Effector CD8-positive, alpha-beta T cell (primary cell): ENCODE measurements around the gene CCDC112.
A peak's percentile ranks its signal among the peaks of the same experiment; 100 is the strongest.
"Not testable (repeated sequence)": the region's sequence is repeated elsewhere in the genome, so short reads cannot be mapped to it uniquely, and the experiment has no call there.

Experiments used
- DNase-seq: peaks from one replicate; lab custom pipeline; 2025; lab: John Stamatoyannopoulos, UW
- total RNA-seq, 4 experiments: gene quantifications; one replicate each; lab custom pipeline; 2026; lab: John Stamatoyannopoulos, UW

CCDC112 gene, protein sequence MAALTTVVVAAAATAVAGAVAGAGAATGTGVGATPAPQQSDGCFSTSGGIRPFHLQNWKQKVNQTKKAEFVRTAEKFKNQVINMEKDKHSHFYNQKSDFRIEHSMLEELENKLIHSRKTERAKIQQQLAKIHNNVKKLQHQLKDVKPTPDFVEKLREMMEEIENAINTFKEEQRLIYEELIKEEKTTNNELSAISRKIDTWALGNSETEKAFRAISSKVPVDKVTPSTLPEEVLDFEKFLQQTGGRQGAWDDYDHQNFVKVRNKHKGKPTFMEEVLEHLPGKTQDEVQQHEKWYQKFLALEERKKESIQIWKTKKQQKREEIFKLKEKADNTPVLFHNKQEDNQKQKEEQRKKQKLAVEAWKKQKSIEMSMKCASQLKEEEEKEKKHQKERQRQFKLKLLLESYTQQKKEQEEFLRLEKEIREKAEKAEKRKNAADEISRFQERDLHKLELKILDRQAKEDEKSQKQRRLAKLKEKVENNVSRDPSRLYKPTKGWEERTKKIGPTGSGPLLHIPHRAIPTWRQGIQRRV
- 3.4 to 9.6 (median 4.5) reads per million in 4 experiments for total RNA-seq

- peak; percentile 74 for DNase-seq
Measured at GRCh38 chr5:115296124-115297022, at the start of gene CCDC112. Gene CCDC112 (minus strand): TSS chr5:115296654. CDS start chr5:115296543, 111 bp downstream.

DNA sequence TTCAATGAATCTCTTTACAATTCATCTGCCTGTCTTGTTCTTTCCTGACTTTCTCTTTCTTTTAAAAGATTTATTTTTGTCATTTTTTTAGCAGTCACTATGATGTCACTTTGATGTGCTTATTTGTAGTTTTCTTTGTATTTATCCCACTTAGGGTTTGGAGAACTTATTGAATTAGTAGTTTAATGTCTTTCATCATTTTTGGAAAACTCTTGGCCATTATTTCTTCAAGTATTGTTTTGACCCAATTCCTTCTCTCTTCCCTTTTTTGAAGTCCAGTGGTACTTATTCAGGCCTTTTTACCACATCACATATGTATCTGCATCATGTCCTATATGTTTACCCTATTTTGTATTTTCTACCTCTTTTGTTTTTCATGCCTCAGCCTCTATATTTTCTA is 48.9 kb upstream of the CCDC112 start:
- DNase-seq: no peak

DNA sequence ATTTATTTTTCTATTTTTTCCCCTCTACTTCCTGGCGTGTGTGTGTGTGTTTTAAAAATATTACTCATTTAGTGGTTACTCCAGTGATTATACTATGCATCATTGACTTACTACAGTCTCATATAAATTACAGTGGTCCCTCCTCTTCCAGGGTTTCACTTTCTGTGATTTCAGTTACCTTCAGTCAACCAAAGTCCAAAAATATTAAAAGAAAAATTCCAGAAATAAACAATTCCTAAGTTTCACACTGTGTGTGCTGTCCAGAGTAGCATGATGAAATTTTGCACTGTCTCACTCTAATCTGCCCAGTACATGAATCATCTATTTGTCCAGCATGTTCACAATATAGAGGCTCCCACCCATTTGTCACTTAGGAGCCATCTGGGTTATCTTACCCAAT is 47.4 kb upstream of the CCDC112 start:
- no peak for DNase-seq

DNA sequence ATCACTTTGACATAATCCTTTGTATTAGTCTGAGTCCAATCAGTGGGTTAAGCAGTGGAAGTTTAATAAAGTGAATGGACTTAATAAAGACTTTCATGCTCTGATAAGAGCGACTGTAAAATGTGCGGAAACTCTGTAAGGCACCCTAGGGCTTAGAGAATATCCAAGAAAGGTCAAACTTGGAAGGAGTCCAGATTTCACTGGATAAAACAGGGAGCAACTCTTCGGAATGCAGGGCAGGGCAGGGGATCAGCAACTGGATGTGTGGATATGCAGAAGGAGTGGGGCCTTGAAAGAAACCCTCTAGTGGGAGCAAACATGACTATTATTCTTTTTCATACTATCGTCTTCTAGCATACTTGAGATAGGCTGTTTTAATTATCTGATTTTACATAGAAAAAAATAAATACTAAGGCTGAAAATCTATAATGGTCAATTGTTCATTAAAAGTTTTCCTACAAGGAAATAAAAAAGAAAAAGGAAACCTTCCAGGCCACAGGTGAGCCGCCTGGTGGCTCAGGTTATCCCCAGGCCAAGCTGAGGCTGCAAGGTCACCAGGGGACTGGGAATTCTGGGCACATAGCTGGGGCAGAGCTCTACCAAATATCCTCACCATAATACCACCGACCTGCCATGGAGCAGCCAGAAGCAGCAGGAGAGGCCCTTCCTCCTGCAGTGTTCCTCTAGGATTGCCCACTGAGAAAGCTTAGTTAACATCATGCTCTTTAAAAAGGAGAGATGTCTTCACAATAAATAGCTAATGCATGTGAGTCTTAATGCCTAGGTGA is 46.3 kb upstream of the CCDC112 start:
- no peak for DNase-seq

DNA sequence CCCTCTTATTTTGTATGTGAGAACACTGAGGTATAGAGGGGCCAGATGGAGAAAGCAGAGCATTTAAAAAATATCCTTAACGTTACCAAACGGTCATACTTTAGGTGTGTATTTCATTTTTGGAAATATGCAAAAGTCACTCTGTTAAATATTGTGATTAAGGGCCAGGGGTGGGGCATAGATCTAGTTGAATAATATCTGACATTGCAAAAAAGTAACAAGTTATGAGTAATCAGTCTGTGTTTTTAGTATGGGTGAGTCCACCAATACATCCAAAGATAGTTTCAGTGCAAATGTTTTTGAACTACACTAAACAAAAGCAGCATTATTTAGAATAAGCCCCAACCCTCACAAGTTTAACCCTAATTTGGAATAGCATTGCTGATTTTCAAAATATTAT is 45.3 kb upstream of the CCDC112 start:
- no peak for DNase-seq

GRCh38 chr5:115338851-115339250 is 42.4 kb upstream of the CCDC112 start:
- DNase-seq: no peak

DNA sequence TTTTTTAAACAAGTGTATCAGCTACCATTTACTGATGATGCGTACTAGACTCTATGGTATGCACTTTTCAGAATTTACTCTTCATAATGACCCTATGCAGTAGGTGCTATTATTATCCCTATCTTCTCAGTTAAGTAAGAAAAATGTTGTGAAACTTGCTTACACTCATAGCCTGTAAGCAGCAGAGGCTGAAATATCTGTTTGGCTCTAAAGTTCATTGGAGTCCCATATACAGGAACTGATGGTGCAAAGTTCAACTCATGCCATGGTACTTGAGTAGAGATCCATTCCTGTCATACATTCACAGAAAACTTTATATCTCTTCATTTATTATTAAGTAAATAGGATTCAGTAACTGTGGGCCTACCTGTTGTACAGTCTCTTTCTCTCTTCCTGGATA is 41.4 kb upstream of the CCDC112 start:
- DNase-seq: no peak

DNA sequence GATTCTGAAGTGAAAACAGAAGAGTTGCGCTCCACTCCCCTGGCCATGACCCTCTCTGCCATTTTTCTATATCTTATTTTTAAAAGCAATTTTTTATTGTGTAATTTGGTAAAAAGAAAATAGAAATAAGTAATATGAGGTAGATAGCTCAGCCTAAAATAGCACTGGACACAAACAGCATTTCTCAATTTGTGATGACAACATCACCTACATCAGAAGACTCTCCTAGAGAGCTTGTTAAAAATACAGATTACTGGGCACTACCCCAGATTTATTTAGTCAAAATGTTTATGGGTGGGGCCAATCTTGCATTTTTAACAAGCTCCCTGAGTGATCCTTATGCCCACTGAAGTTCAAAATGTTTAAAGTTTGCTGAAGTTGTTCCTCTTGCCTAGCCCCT is 40.5 kb upstream of the CCDC112 start:
- no peak for DNase-seq

GRCh38 chr5:115336201-115336720 is 39.8 kb upstream of the CCDC112 start:
- DNase-seq: no peak

GRCh38 chr5:115335301-115335700 is 38.8 kb upstream of the CCDC112 start:
- DNase-seq: no peak

DNA sequence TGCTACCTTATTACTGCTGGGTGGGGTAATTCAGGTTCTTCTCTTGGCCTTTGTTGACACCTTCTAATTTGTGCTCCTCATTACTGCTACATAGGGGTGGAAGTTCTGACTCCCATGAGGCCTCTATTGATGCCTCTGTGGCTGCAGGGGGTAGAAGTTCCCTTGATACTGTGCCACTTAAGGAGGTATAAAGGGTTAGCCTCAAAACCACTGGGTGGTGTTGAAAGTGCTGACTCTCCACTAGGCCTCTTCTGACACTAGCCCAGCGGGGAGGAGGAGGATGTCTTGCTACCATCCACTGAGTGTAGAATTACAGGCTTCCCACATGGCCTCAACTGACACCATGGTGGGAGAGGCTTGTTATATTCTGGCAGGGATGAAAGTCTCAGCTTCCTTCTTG is 36.7 kb upstream of the CCDC112 start:
- no peak for DNase-seq

- no peak for DNase-seq
Measured at GRCh38 chr5:115330830-115331229, 34.4 kb upstream of the CCDC112 start.

DNA sequence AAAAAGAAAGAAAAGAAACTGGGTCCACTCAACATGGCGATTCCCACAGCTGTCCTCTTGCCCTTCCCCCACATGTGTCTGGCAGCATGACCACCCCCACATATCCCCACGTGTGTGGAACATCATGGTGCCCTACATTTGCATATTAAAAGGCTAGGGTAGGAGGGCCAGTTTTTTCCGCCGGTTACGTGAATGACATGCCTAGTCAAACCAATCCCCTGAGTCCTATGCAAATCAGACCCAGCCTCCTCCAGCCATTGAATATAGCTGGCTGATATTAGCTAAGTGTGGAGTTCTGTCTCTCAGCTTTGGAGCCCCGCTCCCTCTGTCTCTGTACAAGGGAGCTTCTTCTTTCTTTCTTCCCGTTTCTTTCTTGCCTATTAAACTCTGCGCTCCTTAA is 33.0 kb upstream of the CCDC112 start:
- no peak for DNase-seq

- DNase-seq: not testable (repeated sequence)
Measured at GRCh38 chr5:115328617-115329274, 32.3 kb upstream of the CCDC112 start.

DNA sequence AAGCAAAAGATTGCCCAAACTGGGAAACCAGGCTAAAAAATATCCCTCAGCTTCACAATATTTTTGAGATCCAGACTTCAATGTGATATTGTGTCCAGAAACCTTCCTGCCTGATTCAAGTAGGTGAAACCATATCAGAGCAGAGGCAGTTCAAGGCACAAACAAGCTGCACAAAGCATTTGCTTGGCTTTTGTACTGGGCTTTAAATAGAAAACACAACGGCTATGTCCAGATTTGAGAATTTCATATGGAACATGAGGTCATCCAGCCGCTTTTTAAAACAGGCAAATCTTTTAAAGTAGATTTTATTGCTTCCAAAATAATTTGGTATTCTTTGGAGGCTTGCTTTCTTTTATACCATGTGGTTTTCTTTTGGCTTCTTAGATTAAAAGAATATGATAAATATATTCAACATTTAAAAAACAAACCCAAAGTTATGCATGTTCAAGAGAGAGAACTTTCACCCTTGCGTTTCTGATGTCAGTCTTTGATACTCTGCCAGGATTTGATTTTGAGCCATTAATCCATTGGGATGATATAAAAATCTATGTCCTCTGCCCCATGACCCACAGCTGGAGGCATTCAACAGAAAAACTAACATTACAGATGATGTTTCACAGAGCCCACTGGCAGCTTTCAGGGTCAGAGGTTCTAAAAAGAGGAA is 29.0 kb upstream of the CCDC112 start:
- no peak for DNase-seq

DNA sequence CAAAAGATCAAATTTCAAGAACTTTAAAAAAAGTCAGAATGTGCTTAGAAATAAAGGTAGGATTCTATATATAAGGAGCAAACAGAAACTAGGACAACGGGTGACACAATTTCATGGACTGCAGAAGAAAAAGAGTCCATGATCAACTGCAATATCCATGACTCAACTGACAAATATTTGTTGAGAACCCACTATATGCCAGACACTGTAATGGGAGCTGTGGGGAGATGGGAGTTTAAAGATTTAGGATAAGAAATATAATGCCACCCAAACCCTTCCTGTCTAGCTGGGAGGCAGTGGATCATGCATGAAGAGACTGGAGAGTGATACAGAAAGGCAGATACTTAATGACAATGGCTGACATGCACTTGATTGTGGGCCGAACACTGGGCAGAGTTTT is 27.6 kb upstream of the CCDC112 start:
- no peak for DNase-seq

DNA sequence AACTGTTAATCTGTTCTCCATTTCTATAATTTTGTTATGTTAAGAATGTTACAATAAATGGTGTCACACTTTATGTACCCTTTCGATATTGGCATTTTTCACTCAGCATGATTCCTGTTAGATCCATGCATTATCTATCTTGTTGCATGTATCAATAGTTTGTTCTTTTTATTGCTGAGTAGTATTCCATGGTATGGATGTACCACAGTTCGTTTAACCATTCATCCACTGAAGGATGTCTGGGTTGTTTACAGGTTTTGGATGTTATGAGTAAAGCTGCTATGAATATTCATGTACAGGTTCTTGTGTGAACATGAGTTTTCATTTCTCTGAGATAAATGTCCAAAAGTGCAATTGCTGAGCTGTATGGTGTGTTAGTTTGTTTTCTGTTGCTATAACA is 26.3 kb upstream of the CCDC112 start:
- DNase-seq: no peak

- no peak for DNase-seq
Measured at GRCh38 chr5:115321309-115321708, 24.9 kb upstream of the CCDC112 start.

GRCh38 chr5:115320515-115320914 is 24.1 kb upstream of the CCDC112 start:
- DNase-seq: no peak

DNA sequence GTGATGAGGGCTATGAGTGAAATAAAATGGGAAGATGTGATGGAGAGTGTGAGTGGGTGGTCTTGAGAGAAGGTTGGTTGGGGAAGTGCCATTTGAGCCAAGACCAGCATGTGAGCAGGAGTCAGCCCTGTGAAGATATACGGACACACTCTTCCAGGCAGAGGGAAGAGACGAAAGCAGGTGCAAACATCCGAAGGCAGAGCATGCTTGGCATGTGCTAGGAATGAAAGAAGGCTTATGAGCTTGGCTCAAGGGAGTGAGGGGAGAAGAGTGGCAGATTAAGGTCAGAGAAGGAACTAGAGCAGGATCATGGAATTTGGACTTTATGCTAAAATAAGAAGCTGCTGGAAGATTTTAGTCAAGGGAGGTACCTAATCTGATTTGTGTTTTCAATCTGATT is 23.6 kb upstream of the CCDC112 start:
- no peak for DNase-seq
